Esophagus squamous epithelium (tissue), 5 donors: ENCODE data around the gene PURA. TPM values are rescaled to one million over a fixed set of nuclear protein-coding genes. Genes with fewer than 3 reads are reported as not detected.
A peak's percentile ranks its signal among the peaks of the same experiment; 100 is the strongest.

Experiments
- DNase-seq: peaks from one replicate; lab custom pipeline; 2025; lab: John Stamatoyannopoulos, UW
- H3K27ac ChIP-seq, 4 donors: fragments of 200-600 bp; sonication (generic); one replicate each; pipeline ENCODE4 v1.5.1; 2016 to 2019; ENCODE audit warnings: mild to moderate bottlenecking in 1 of 4
- H3K27me3 ChIP-seq, 4 donors: fragments of 200-600 bp; sonication (generic); 1 replicate in 3 of 4; 2 replicates in 1 of 4; pipeline versions ENCODE4 v1.5.1 to v1.6.0; 2017 to 2021; ENCODE audit warnings: antibody characterized with exemption in 1 of 4
- H3K36me3 ChIP-seq, 3 donors: fragments of 200-600 bp; sonication (generic); one replicate each; pipeline ENCODE4 v1.5.1; 2016 to 2019
- H3K4me1 ChIP-seq, 3 donors: fragments of 200-600 bp; sonication (generic); one replicate each; pipeline ENCODE4 v1.5.1; 2017 to 2019
- H3K4me3 ChIP-seq, 4 donors: fragments of 200-600 bp; sonication (generic); 1 replicate in 3 of 4; 2 replicates in 1 of 4; pipeline ENCODE4 v1.5.1; 2016 to 2019; ENCODE audit warnings: mild to moderate bottlenecking in 2 of 4, moderate library complexity in 1 of 4
- H3K9me3 ChIP-seq, 3 donors: fragments of 200-600 bp; sonication (generic); one replicate each; pipeline ENCODE4 v1.5.1; 2016 to 2019
- CTCF ChIP-seq, 6 experiments: fragments of 450-650 bp in 4 of 6; fragments of 200-600 bp in 2 of 6; sonication (generic) in 2 of 6; IDR thresholded peaks; one replicate each; pipeline ENCODE4 v1.5.1; 2016 to 2019; ENCODE audit warnings: antibody characterized with exemption in 6 of 6, mild to moderate bottlenecking in 4 of 6, moderate library complexity in 4 of 6
- POLR2A ChIP-seq, 4 donors: fragments of 450-650 bp; IDR thresholded peaks; one replicate each; pipeline ENCODE4 v1.6.1; 2017; ENCODE audit warnings: antibody characterized with exemption in 4 of 4, mild to moderate bottlenecking in 4 of 4, moderate library complexity in 3 of 4
- WGBS, 2 donors: methylation state at CpG; one replicate each; pipeline ENCODE4 v1.1.5; 2018; 5-methylcytosine and 5-hydroxymethylcytosine counted together
- intact Hi-C: fragments of 100-400 bp; cut with DNase I; formaldehyde crosslinking; loops from one replicate; pipeline ENCODE4 v1.15.0; 2022
- total RNA-seq, 4 donors: library from RNA; depleted of rRNA; stranded (reverse); fragments of >200 nt; gene quantifications; one replicate each; pipeline ENCODE4 v1.1.0, GENCODE V29; 2016
- donor health status: DM: yes; HTN: yes; CAD: no.

The PURA gene
- total RNA-seq, 4 donors from 2014 or later: 8.2 to 18.9 (median 10.6) TPM

- WGBS, 2 donors: 68 to 75% methylated on average over 16 to 18 of the region's 18 CpGs
- no peaks in the 10 kb centered on the region for H3K9me3 ChIP-seq
- TF ChIP-seq POLR2A (IDR thresholded peaks at IDR 0.05): no peak
- TF ChIP-seq CTCF (IDR thresholded peaks at IDR 0.05): no peak
- no peak overlapping the region for H3K4me3 ChIP-seq
- no peak for DNase-seq
- H3K27me3 ChIP-seq: no peaks in the 10 kb centered on the region
- H3K4me1 ChIP-seq: peaks cover 39 to 78% (median 53%) of the 10 kb centered on the region in 3 donors
- intact Hi-C loops: no loop called here
- H3K27ac ChIP-seq: no peak overlapping the region
- H3K36me3 ChIP-seq: no peaks in the 10 kb centered on the region
Measured at GRCh38 chr5:140111011-140111858, 2.7 kb upstream of the PURA start.

GRCh38 chr5:140111859-140112551 is 1.9 kb upstream of the PURA start:
- Histone ChIP-seq H3K9me3 (no peaks in the 10 kb centered on the region), H3K27me3 (no peaks in the 10 kb centered on the region), H3K4me1 (peaks cover 34 to 78% (median 48%) of the 10 kb centered on the region in 3 donors), H3K4me3 (no peak overlapping the region), H3K27ac (peak overlapping the region in 3 of 4 donors; percentile 27 to 97 (median 96)), H3K36me3 (no peaks in the 10 kb centered on the region)
- no peak for DNase-seq
- TF ChIP-seq CTCF (IDR thresholded peaks at IDR 0.05) (no peak), POLR2A (IDR thresholded peaks at IDR 0.05) (no peak)
- 70 to 74% methylated on average over 8 of the region's 8 CpGs for WGBS, 2 donors
- intact Hi-C loops: no loop called here

- Histone ChIP-seq H3K36me3 (no peaks in the 10 kb centered on the region), H3K27me3 (no peaks in the 10 kb centered on the region), H3K4me1 (peaks cover 36 to 81% (median 45%) of the 10 kb centered on the region in 3 donors), H3K4me3 (peak overlapping the region; percentile 54 to 93 (median 86)), H3K27ac (peak overlapping the region; percentile 27 to 97 (median 94)), H3K9me3 (no peaks in the 10 kb centered on the region)
- TF ChIP-seq CTCF (IDR thresholded peaks at IDR 0.05): no peak
- TF ChIP-seq POLR2A (IDR thresholded peaks at IDR 0.05): no peak
- WGBS, 2 donors: 32 to 38% methylated on average over 6 of the region's 13 CpGs
- no peak for DNase-seq
- intact Hi-C loops: no loop called here
Measured at GRCh38 chr5:140112685-140113179, 1.2 kb upstream of the PURA start.

- no peak for DNase-seq
- peak overlapping the region; percentile 92 to 97 (median 96) for H3K27ac ChIP-seq
- no peak for TF ChIP-seq CTCF (IDR thresholded peaks at IDR 0.05)
- TF ChIP-seq POLR2A (IDR thresholded peaks at IDR 0.05): no peak
- H3K36me3 ChIP-seq: no peaks in the 10 kb centered on the region
- intact Hi-C loops: no loop called here
- H3K27me3 ChIP-seq: no peaks in the 10 kb centered on the region
- no peaks in the 10 kb centered on the region for H3K9me3 ChIP-seq
- H3K4me1 ChIP-seq: peaks cover 36 to 84% (median 45%) of the 10 kb centered on the region in 3 donors
- WGBS, 2 donors: 0% methylated on average over 13 of the region's 28 CpGs; no CpG with 5 or more reads in 1 of the 2 donors
- H3K4me3 ChIP-seq: peak overlapping the region; percentile 54 to 93 (median 86)
Measured at GRCh38 chr5:140113180-140113698, 670 bp upstream of the PURA start.
